Chondrocyte (in vitro differentiated cells): ENCODE measurements around the gene SCCPDH. TPM values are rescaled to one million over a fixed set of nuclear protein-coding genes. Genes with fewer than 3 reads are reported as not detected.
"Not testable (repeated sequence)": the region's sequence is repeated elsewhere in the genome, so short reads cannot be mapped to it uniquely, and the experiment has no call there.

Source experiments
- DNase-seq: peaks from one replicate; pipeline ENCODE4 v3.0.0; 2021; ENCODE audit warnings: mixed read lengths, low spot score
- H3K27ac Mint-ChIP-seq: one replicate; pipeline ENCODE4 v1.8.0; 2021; ENCODE audit warnings: mild to moderate bottlenecking, moderate library complexity, mixed read lengths; ENCODE audit not compliant: unreplicated experiment
- H3K27me3 Mint-ChIP-seq: 2 replicates; pipeline ENCODE4 v1.8.0; 2021; ENCODE audit warnings: low read depth, mixed read lengths
- H3K36me3 Mint-ChIP-seq: 2 replicates; pipeline ENCODE4 v1.8.0; 2021; ENCODE audit warnings: low read depth, mixed read lengths
- H3K4me1 Mint-ChIP-seq: 2 replicates; pipeline ENCODE4 v1.8.0; 2021; ENCODE audit warnings: low read depth, mild to moderate bottlenecking, mixed read lengths
- H3K4me3 Mint-ChIP-seq: one replicate; pipeline ENCODE4 v1.8.0; 2021; ENCODE audit warnings: mild to moderate bottlenecking, moderate library complexity, mixed read lengths; ENCODE audit not compliant: unreplicated experiment
- H3K9me3 Mint-ChIP-seq: 2 replicates; pipeline ENCODE4 v1.8.0; 2021; ENCODE audit warnings: low read depth, mixed read lengths
- CTCF ChIP-seq: fragments of 200-600 bp; sonication (generic); IDR thresholded peaks from 2 replicates; pipeline ENCODE4 v1.5.0; 2021; ENCODE audit warnings: antibody characterized with exemption, mild to moderate bottlenecking, moderate library complexity
- total RNA-seq: library from RNA; stranded (reverse); gene quantifications from 3 replicates; pipeline ENCODE4 v1.2.1, GENCODE V29; 2021

Gene SCCPDH
- total RNA-seq, 1 donor from 2014 or later = 33.5 TPM

GRCh38 chr1:246803883-246804282 lies 79.7 kb downstream of the SCCPDH start:
- peaks cover 3% of the 10 kb centered on the region for H3K9me3 Mint-ChIP-seq
- peaks cover 1% of the 10 kb centered on the region for H3K36me3 Mint-ChIP-seq
- DNase-seq = no peak
- H3K4me1 Mint-ChIP-seq = peaks cover 4% of the 10 kb centered on the region
- no peak overlapping the region for H3K4me3 Mint-ChIP-seq
- no peak for TF ChIP-seq CTCF
- H3K27me3 Mint-ChIP-seq = peaks cover 3% of the 10 kb centered on the region
- no peak overlapping the region for H3K27ac Mint-ChIP-seq

- TF ChIP-seq CTCF = no peak
- Mint-ChIP-seq H3K4me3 (no peak overlapping the region), H3K9me3 (peaks cover 3% of the 10 kb centered on the region), H3K27me3 (peaks cover 3% of the 10 kb centered on the region), H3K36me3 (peaks cover 1% of the 10 kb centered on the region), H3K27ac (no peak overlapping the region), H3K4me1 (peaks cover 4% of the 10 kb centered on the region)
- no peak for DNase-seq
These were observed 81.0 kb downstream of the SCCPDH start for GRCh38 chr1:246805135-246805716.

- Mint-ChIP-seq H3K4me3 (no peak overlapping the region), H3K4me1 (no peaks in the 10 kb centered on the region), H3K27ac (no peak overlapping the region), H3K27me3 (peaks cover 3% of the 10 kb centered on the region), H3K9me3 (no peaks in the 10 kb centered on the region), H3K36me3 (no peaks in the 10 kb centered on the region)
- DNase-seq = no peak
- TF ChIP-seq CTCF = peak; percentile 19
These were observed 85.3 kb downstream of the SCCPDH start for GRCh38 chr1:246809473-246809872.

- H3K27ac Mint-ChIP-seq = no peak overlapping the region
- H3K4me1 Mint-ChIP-seq = no peaks in the 10 kb centered on the region
- peaks cover 9% of the 10 kb centered on the region for H3K27me3 Mint-ChIP-seq
- no peak for DNase-seq
- no peak for TF ChIP-seq CTCF
- H3K36me3 Mint-ChIP-seq = no peaks in the 10 kb centered on the region
- no peaks in the 10 kb centered on the region for H3K9me3 Mint-ChIP-seq
- no peak overlapping the region for H3K4me3 Mint-ChIP-seq
These were observed 87.8 kb downstream of the SCCPDH start for GRCh38 chr1:246811985-246812384.

- not testable (repeated sequence) for H3K36me3 Mint-ChIP-seq, H3K4me3 Mint-ChIP-seq, H3K27ac Mint-ChIP-seq, H3K4me1 Mint-ChIP-seq, H3K27me3 Mint-ChIP-seq, DNase-seq, H3K9me3 Mint-ChIP-seq
These were observed 89.1 kb downstream of the SCCPDH start for GRCh38 chr1:246813325-246813724.

- H3K27ac Mint-ChIP-seq = no peak overlapping the region
- H3K27me3 Mint-ChIP-seq = peaks cover 9% of the 10 kb centered on the region
- no peak overlapping the region for H3K4me3 Mint-ChIP-seq
- no peaks in the 10 kb centered on the region for H3K4me1 Mint-ChIP-seq
- H3K36me3 Mint-ChIP-seq = no peaks in the 10 kb centered on the region
- DNase-seq = no peak
- no peak for TF ChIP-seq CTCF
- H3K9me3 Mint-ChIP-seq = no peaks in the 10 kb centered on the region
These were observed 90.7 kb downstream of the SCCPDH start for GRCh38 chr1:246814890-246815289.
